ENCODE measurements around the gene SENP1. TPM values are rescaled to one million over a fixed set of nuclear protein-coding genes. Genes with fewer than 3 reads are reported as not detected.

SENP1 gene
- total and polyA plus RNA-seq, 12 donors: 3.0 to 21.6 (median 11.2) TPM

- no peak for DNase-seq
- WGBS, 4 donors: 95 to 100% (median 95%) methylated on average over 1 of the region's 1 CpG; no CpG with 5 or more reads in 1 of the 4 donors
- Histone ChIP-seq H3K4me3 (no peak overlapping the region), H3K36me3 (replicated peaks in 1 of 2) (no peaks in the 10 kb centered on the region), H3K9me3 (replicated peaks in 1 of 3) (no peaks in the 10 kb centered on the region), H3K27me3 (no peaks in the 10 kb centered on the region), H3K4me1 (replicated peaks in 1 of 2) (no peaks in the 10 kb centered on the region), H3K27ac (no peak overlapping the region)
- intact Hi-C loops (cut with DNase I): no loop called here
- TF ChIP-seq CTCF (IDR thresholded peaks at IDR 0.05) (no peak), POLR2A (IDR thresholded peaks at IDR 0.05) (no peak)
Measured at GRCh38 chr12:48033451-48033850, 72.4 kb downstream of the SENP1 start.

- Histone ChIP-seq H3K9me3 (replicated peaks in 1 of 3) (no peaks in the 10 kb centered on the region), H3K36me3 (replicated peaks in 1 of 2) (no peaks in the 10 kb centered on the region), H3K4me3 (no peak overlapping the region), H3K27me3 (no peaks in the 10 kb centered on the region), H3K27ac (no peak overlapping the region), H3K4me1 (replicated peaks in 1 of 2) (no peaks in the 10 kb centered on the region)
- DNase-seq: no peak
- WGBS, 4 donors: 92 to 100% (median 98%) methylated on average over 1 of the region's 1 CpG
- no peak for TF ChIP-seq CTCF (IDR thresholded peaks at IDR 0.05)
- TF ChIP-seq POLR2A (IDR thresholded peaks at IDR 0.05): no peak
- intact Hi-C loops (cut with DNase I): no loop called here
Measured at GRCh38 chr12:48032597-48032996, 73.3 kb downstream of the SENP1 start.

- H3K4me3 ChIP-seq: no peak overlapping the region
- intact Hi-C loops (cut with DNase I): no loop called here
- no peaks in the 10 kb centered on the region for H3K9me3 ChIP-seq (replicated peaks in 1 of 3)
- no peaks in the 10 kb centered on the region for H3K36me3 ChIP-seq (replicated peaks in 1 of 2)
- DNase-seq: no peak
- 92 to 93% (median 92%) methylated on average over 10 to 12 of the region's 12 CpGs for WGBS, 4 donors
- H3K27ac ChIP-seq: no peak overlapping the region
- TF ChIP-seq POLR2A (IDR thresholded peaks at IDR 0.05) (no peak), CTCF (IDR thresholded peaks at IDR 0.05) (no peak)
- no peaks in the 10 kb centered on the region for H3K27me3 ChIP-seq
- no peaks in the 10 kb centered on the region for H3K4me1 ChIP-seq (replicated peaks in 1 of 2)
Measured at GRCh38 chr12:48031135-48031960, 74.5 kb downstream of the SENP1 start.

GRCh38 chr12:48030173-48030650, 75.7 kb downstream of the SENP1 start:
- Histone ChIP-seq H3K4me1 (replicated peaks in 1 of 2) (no peaks in the 10 kb centered on the region), H3K27ac (no peak overlapping the region), H3K9me3 (replicated peaks in 1 of 3) (no peaks in the 10 kb centered on the region), H3K4me3 (no peak overlapping the region), H3K36me3 (replicated peaks in 1 of 2) (no peaks in the 10 kb centered on the region), H3K27me3 (no peaks in the 10 kb centered on the region)
- 69 to 88% (median 83%) methylated on average over 3 to 4 of the region's 4 CpGs for WGBS, 4 donors
- TF ChIP-seq POLR2A (IDR thresholded peaks at IDR 0.05) (no peak), CTCF (IDR thresholded peaks at IDR 0.05) (no peak)
- intact Hi-C loops (cut with DNase I): no loop called here
- DNase-seq: no peak

Measured in adrenal gland (tissue), 12 donors.